HK-2 (cell line): Measurements from ENCODE around the gene APBB2.
A peak's percentile ranks its signal among the peaks of the same experiment; 100 is the strongest.
"Not testable (repeated sequence)": the region's sequence is repeated elsewhere in the genome, so short reads cannot be mapped to it uniquely, and the experiment has no call there.

ENCODE experiments used
- DNase-seq: peaks from one replicate; pipeline ENCODE4 v3.0.0-alpha.2; 2018; ENCODE audit not compliant: unreplicated experiment

APBB2 gene

DNA sequence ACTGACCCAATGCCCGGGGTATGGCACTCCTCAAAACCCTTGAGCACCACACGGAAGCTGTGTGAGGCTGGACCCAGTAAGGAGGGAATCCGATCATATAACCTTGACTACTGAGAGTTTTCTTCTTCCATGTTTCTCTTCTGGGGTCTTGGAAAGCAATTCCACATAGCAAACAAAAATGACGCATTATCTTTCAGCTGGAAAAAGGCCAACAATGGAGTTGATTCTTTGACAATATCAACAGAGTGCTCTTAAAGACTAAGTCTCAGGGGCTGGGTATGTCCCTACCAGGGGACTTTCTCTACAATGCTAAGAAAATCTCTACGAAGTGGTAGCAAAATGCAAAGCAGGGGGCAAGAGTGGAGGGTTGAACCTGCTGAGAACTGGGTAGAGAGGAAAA lies 276.0 kb downstream of the APBB2 start:
- DNase-seq = no peak

DNA sequence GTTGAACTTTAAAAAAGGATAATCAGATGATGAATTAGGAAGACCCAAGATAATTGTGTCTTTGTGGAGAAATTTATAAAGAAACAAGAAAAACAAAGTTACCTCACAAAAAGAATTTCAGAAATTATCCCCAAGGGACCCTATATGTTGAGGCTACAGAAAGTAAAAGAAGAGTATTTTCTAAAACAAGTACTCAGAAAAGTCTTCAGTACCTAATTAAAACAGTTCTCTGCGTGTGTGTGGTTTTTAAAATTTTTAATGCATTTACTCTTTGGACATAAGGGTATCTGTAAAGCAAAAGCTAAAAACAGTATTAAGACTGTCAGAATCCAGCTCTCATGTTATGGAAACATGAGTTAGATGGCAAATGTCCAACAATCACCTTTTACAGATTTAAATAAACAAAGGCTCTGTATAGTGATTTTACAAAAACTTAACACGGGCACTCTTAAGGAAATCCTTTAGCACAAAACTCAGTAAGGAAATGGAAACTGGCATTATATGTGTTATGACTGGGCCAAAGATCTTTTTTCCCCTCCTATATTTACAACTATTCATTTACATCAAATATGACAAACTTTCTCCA lies 277.1 kb downstream of the APBB2 start:
- no peak for DNase-seq

DNA sequence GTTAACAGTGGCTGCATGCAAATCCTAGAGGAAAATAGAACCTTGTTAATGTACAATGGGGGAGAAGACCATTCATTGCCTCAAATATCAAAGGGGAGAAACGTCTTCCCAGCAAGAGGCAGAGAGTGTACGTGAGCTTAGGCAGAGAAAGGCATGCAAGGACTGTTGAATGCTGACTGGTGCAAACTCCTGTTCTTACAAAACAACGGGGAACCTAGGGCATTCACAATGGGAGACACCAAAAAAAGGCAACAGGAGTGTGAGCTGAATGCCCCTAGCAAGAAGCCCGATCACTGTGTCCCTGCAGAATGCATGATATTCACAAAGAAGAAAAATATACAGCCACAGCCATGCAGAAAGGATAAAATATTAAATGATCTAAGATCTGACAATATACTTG lies 279.7 kb downstream of the APBB2 start:
- DNase-seq = no peak

DNA sequence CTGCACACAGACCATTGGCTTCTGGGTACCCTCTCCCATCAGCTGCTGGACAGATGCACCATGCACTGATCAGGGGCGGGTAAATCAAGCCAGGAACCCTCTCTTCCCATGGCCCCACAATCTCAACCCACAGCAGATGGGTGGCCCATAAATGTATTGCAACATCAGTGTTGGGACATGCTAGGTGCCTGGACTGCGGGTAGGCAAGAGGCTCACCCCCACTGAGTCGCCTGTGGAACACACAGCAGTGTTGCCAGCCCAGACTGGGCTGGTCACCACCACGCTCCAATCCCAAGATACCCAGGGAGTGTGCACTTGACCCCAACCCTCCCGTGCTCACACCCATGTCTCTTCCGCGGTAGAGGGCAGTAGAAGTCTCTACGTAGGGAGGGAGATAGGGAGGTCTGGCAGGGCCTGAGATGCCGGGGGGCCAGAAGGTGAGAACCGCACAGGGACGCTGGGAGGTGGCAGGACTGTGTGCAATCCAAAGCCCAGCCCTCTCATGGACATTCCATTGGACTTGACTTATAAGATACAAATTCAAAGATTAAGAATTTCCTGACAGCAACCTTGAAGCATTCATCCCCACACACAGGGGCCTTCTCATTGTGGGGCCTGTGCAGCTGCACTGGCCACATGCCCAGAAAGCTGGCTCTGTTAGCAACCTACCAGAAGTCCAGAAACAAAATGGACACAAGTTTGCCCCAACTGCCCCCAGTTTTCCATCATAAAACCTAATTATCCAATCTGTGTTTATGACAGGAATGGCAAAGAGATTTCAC lies 280.9 kb downstream of the APBB2 start:
- no peak for DNase-seq

DNA sequence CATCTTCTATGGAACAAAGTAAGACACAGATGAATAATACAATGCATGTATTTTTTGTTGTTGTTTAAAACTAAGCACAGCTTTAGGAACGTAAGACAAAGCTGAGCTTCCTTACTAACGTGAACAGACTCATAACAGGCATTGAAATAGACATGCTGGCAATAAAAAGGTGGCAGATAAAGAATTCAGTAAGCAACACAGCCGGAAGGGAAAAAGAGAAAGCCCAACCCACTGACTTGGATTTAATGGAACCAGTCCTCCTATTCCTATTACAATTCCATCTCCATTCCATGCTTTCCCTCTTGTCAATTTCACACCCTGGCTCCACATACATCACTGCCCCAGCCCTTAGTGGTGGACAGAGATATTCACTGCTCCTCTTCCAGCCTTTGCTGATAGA lies 282.5 kb downstream of the APBB2 start:
- no peak for DNase-seq

DNA sequence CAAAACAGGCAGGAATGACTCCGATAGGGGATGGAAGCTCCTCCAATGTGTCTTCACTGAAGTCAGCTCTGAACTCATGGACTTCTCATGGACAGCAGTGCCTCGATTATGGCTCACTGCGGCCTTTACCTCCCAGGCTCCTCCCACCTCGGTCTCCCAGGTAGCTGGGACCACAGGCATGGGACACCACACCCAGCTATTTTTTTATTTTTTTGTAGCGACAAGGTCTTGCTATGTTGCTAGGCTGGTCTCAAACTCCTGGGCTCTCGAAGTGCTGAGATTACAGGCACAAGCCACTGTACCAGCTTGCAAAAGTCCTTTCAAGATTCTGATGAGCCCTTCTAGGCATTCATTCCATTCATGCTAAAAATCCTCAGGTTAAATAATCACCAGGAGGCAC lies 283.1 kb downstream of the APBB2 start:
- DNase-seq = no peak

DNA sequence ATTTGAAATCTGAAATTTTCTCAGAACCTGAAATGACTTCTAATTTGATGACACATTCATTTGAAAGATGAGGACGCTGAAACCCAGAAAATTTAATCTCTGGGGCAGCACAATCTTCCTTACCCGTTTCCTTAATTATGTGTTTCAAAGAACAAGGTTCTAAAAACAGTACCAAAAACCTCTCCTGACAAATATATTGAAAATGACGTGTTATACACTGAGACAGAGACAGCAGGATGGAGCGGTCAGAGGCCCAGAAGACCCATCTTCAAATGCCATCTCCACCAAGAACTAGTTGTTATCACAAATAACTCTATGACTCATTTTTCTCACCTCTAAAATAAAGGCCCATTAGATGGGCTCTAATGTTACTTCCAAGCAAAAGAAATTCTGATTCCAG lies 287.3 kb downstream of the APBB2 start:
- DNase-seq = no peak

DNA sequence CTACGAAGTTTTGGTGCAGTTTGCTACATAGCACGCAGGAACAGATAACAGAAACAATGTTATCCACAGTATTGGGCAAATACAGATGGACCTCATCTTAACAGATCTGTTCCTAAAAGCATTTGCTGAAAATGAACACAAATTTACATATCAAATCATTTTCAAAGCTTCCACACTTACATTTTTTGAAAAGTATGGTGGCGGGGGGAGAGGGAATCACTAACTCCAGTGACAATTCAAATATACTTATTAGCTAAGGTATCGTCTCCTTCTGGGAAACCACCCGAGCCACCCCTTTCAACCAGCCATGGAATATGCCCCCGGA lies 289.6 kb downstream of the APBB2 start:
- DNase-seq = no peak

DNA sequence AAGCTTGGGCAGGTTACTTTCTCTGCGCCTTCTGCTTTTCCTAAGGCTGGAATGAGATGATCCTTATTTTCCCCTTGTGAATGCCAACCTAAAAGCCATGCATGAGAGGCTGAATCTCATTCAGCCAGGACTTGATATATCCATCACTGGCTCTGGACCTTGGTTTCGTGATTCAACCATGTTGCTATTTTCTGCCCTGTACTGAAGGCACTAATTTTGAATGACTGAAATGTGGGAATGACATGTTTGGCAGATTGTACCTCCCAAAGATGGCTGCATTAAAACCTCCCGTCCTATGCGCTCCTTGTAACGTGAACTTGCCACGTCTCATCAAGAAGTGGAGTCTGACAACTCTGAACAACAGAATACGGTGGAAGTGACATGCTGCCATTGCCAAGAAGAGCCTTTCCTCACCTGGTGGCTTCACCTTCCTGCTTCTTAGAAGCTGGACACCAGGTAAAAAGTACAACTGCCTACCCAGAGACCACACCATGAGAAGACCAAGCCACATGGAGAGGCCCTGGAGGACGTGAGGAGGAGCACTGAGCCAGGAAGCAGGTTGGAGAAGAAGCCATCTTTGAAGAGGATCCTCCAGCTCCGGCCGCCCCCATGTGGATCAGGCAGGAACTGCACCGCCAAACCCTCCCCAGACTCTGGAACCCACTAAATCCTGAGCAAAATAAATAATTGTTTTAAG lies 290.1 kb downstream of the APBB2 start:
- DNase-seq = peak; percentile 82

DNA sequence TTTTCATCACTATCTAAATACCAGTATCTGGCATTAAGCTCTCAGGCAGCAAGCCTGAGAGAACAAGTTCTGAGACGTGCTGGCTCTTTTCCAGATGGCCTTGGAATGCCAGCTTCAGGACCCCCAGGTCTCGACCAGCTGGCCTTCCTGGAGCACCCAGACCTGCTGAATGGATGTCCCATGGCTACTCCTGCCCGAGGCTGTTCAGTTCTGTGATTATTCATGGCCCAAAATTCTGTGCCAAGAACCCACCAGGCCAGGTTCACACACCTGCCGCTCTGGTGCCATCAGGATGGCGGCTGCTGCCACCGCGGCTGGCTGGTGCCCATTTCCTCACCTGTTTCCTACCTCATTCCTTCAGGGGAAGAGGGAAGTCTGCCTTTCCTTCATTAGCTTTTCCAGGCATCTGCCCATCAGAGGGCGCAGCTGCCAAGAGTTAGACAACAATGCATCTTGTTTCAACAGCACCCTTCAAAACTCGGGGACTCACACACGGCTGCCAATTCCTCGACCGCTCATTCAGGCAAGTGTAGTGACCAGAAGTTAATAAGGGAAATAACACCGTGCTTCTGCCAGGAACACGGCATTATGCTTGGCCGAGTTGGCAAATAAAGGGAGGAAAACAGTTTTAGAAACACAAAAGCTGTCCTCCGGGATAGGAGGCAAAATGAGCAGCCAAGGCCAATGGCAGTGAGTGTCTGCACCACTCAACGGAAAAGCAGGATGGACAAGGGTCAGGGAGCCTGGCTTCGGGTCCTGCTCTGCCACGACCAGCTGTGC lies 290.8 kb downstream of the APBB2 start:
- DNase-seq = no peak

DNA sequence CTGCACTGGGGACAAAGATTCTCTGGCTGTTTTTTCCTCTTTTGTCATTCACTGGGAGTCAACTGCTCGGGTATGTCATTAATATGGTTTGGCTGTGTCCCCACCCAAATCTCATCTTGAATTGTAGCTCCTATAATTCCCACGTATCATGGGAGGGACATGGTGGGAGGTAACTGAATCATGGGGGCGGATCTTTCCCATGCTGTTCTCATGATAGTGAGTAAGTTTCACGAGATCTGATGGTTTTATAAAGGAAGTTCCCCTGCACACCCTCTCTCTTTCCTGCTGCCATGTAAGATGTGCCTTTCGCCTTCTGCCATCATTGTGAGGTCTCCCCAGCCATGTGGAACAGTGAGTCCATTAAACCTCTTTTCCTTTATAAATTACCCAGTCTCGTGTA lies 294.4 kb downstream of the APBB2 start:
- DNase-seq = not testable (repeated sequence)

DNA sequence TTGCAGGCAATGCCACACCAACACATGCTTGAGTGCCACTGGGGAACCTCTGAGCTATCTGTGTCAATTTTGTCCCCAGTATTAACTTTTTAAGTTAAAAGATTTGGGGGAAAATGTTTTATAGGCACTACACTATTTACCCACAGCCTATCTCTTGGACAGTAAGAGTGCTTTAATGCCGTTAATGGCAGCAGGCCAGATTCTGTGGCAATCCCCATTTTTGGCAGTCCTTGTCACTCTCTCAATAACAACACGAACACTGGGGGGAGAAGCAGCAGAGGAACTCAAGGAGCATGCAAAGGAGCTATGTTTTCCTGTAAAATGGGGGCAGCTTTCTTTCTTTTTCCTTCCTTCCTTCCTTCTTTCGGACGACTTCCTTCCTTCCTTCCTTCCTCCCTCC lies 296.0 kb downstream of the APBB2 start:
- DNase-seq = no peak

DNA sequence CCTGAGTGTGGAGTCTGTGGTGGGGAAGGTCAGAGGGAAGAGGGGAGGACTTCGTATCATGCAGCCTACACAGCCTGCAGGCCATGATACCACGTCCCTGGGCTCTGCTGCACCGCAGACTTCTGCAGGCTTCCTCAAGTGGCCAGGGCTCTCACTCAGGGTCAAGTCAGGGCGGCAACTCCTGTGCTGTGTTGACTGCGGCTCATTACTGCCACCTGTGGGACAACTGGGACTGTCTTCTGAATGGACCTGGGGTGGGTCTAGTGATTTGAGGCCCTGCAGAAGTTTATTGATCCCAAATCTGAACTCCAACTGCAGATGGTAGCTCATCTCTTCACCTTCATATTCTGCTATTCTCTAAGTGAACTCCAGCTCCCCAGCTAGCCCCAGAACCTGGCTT lies 297.5 kb downstream of the APBB2 start:
- DNase-seq = no peak

DNA sequence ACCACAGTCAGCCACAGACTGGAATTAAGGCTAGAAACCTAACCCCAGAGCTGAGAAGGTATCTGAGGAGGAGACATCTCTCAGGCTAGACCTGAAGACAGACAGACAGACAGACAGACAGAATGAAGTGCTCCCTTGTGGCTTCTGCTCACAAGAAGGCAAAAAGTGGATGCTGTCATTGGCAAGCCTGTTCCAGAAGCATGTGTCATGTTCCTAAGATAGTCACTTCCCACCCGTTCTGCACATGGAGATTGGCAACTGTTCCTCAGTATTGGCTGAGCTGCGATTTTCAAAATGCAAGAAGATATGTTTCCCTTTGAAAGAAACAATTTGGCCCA lies 298.2 kb downstream of the APBB2 start:
- no peak for DNase-seq

DNA sequence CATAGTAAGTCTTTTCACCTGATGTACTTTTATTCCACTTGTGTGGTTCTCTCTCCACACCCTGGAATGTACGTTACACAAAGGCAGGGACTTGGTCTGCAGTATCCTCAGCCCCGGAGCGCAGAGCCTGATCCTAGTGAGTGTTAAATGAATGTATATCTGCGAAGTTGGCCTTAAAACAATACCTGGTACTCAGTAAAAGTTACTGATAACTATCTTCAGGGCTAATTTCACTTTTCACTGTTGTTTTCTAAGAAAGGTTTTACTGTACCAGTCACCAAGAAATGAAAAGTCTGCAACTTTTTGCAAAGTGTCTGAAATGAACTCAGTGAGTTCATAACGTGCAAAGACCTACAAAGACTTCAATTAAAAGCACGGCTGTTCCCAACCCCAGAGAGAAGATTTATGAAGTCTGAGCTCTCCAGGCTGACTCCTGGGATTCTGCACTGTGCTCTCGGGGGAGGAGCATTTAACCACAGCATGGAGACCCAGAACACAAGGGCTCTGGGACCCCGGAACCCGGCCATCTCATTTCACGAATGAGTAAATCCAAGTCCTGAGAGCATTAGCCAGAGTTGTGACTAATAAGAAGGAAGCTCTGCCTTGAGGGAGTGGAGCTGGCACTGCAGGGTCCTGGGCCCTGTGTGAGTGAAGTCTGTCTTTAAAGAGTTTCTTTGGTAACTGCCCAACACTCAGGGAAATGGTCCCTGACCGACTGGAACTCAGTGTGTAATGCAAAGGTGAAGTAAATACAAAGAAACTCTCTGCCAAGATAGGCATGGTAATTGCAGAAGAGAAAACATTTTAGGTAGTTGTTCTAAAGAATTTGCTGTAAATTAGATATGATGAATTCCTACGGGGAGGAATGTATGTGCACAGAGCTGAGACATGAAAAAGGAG lies 298.8 kb downstream of the APBB2 start:
- DNase-seq = peak; percentile 60

DNA sequence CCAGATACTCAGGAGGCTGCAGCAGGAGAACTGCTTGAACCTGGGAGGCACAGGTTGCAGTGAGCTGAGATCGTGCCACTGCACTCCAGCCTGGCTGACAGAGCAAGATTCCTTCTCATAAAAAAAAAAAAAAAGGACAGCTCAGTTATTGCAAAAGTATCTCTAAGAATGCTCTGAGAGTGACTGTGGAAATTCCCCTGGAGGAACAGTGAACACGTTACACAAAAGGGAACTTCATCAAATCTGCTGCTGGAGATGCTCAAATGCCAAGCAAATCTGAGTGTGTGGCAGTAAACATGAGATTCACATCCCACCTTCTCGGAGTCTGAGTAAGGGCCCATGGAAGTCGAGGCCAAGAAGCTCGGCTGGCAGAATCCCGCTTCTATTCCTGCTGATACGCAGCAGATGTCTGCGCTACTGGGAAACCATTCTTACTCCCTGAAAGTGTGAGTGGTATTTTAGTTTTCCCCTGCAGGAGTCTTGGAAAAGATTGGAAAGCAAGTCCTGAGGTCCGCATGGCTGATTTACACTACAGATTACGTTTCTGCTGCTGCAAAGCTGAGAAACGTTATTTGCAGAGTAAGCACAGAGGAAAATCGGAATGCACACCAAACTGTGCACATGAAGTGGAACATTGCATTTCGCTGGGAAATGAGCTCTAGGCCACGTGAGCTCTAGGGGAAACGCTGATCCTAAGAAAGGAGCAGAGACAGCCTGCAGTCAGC lies 301.7 kb downstream of the APBB2 start:
- DNase-seq = no peak

DNA sequence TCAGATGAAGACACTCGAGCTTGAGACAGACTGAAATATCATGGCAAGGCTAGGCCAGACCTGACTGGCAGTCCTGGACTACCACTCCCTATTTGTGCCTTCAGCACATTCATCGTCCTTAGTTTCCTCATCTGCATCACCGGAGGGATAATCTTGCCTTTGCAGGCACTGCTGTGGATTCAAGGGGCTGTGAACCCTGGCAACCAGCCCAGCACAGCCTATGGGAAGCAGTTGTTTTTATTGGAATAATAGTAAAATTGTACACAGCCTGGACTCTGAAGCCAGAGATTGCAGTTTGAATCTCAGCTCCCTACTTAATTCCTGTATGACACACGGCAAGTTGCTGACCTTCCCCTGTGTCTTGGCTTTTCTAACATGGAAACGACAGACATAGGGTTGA lies 303.6 kb downstream of the APBB2 start:
- no peak for DNase-seq

DNA sequence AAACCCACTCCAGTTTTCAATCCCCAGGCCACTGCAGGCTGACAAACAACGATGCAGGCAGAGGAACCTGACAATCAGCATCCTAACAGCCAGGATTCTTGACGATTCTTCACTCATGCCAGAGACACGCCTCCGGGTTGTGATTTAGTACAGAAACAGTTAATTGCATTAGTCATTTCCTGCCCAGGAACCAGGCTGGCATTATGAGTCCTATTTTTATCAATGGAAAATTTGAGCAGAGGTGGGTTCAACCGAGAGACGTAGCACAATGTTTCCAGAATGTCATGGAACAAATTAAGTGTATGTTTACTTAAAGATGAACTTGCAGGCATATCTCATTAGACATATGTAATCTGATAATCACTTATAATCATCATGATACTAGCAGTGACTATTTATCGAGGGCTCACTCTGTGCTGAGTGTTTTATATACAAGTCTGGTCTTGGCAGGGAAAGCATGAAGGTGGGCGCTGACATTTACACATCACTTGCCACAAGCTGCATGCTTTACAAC lies 304.9 kb downstream of the APBB2 start:
- DNase-seq = peak; percentile 28

DNA sequence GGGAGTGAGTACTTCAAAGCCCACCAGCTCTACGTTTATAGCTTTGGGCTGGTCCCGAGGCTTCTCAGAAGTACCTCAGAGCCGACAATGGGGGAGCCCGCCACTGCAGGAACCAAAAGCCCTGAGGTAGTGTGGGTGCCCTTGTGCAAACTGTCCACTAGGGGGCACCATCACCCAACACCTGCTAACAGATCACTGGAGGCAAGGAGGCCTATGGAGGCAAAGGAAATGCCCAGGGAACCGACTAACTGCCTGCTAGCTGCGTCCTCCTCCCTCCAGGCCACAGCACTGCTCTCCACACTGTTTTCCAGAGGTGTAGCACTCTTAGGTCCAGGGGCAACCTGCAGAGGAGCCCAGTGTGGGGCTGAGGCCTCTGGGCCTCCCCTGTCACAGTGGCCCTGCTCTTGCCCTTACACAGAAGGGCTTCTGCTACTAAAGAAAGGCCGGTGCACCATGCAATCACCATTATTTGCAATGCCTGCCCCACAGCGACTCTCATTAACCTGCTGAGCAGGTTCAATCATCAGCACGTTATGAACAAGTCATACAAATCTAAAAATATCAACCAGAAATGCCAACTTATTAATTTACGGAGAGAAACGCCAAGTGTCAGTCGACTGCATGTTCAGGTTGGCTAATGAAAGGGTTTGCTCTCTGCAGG lies 305.5 kb downstream of the APBB2 start:
- DNase-seq = peak; percentile 89

DNA sequence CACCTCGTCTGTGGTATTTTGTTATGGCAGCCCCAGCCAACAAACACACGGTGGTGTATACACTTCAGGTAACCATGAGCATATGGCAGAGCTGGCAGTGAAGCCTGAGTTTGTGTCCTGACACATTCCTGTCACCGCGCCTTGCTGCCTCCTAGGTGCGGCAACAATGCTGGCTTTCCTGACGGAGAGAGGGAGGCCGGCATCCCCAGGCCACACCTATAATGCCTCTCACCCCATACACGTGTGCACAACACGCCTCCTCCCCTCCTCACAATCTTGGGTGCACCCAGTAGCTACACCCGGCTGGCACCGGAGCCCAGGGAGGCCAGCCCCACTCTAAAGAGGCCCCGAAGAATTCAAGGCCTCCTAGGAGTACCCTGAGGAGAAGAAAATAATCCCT lies 306.0 kb downstream of the APBB2 start:
- DNase-seq = no peak
